IMR-90 (cell line): Measurements from ENCODE around the gene REXO5. TPM values are rescaled to one million over a fixed set of nuclear protein-coding genes. Genes with fewer than 3 reads are reported as not detected.
A peak's percentile ranks its signal among the peaks of the same experiment; 100 is the strongest.

Experiments used
- ATAC-seq: fragments of 200-7000 bp; cut with Tn5 transposase; 2 replicates; pipeline ENCODE4 v1.9.1; 2020; ENCODE audit warnings: low read depth, mild to moderate bottlenecking, moderate library complexity
- BruUV-seq: library from RNA; stranded (reverse); fragments of 400-500 nt; replicated peaks from 2 replicates; lab custom pipeline; 2021; lab: Mats Ljungman, UMichigan
- CTCF ChIA-PET: fragments of 300-600 bp; formaldehyde crosslinking; extraction: SDS; loops from one replicate; lab custom pipeline; 2021; ENCODE audit warnings: antibody characterized with exemption; lab: Yijun Ruan, JAX
- POLR2A ChIA-PET: fragments of 300-600 bp; sonication (Branson Sonifier 250); formaldehyde crosslinking; loops from one replicate; lab custom pipeline; 2022; ENCODE audit warnings: antibody characterized with exemption; ENCODE audit not compliant: unreplicated experiment; lab: Charles Lee
- DNase-seq: peaks from one replicate; pipeline ENCODE4 v3.0.0; 2013
- H2AFZ ChIP-seq: replicated peaks from 2 replicates; pipeline ENCODE3; 2013; ENCODE audit warnings: low read length, mild to moderate bottlenecking; ENCODE audit not compliant: poor library complexity
- H2AK5ac ChIP-seq: 2 replicates; pipeline ENCODE4 v1.6.1; 2013; ENCODE audit warnings: low read depth, low read length, inconsistent platforms
- H2AK9ac ChIP-seq: replicated peaks from 2 replicates; pipeline ENCODE3; 2013; ENCODE audit warnings: mild to moderate bottlenecking, low read depth, low read length, moderate library complexity; ENCODE audit not compliant: poor library complexity
- H2BK120ac ChIP-seq: 2 replicates; pipeline ENCODE4 v1.6.1; 2013; ENCODE audit warnings: low read depth, low read length, inconsistent platforms
- H2BK15ac ChIP-seq: 3 replicates; pipeline ENCODE4 v1.6.1; 2013; ENCODE audit warnings: low read depth, low read length, inconsistent platforms
- H2BK20ac ChIP-seq: 2 replicates; pipeline ENCODE4 v1.6.1; 2013; ENCODE audit warnings: low read depth, mild to moderate bottlenecking, inconsistent platforms, low read length, moderate library complexity
- H2BK5ac ChIP-seq: 2 replicates; pipeline ENCODE4 v1.6.1; 2013; ENCODE audit warnings: mild to moderate bottlenecking, low read depth, low read length, inconsistent platforms; ENCODE audit not compliant: poor library complexity, severe bottlenecking
- H3K14ac ChIP-seq: replicated peaks from 2 replicates; pipeline ENCODE4 v1.6.1; 2013; ENCODE audit warnings: low read depth, low read length, inconsistent platforms
- H3K18ac ChIP-seq: 2 replicates; pipeline ENCODE4 v1.6.1; 2013; ENCODE audit warnings: low read depth, low read length, control low read depth
- H3K23ac ChIP-seq: 2 replicates; pipeline ENCODE4 v1.6.1; 2013; ENCODE audit warnings: low read depth, low read length, inconsistent platforms
- H3K27ac ChIP-seq: 2 replicates; pipeline ENCODE4 v1.5.1; 2013; ENCODE audit warnings: mild to moderate bottlenecking, control low read depth, low read length; ENCODE audit not compliant: insufficient read depth
- H3K27me3 ChIP-seq: 2 replicates; pipeline ENCODE4 v1.6.1; 2013; ENCODE audit warnings: low read length; ENCODE audit not compliant: control insufficient read depth, insufficient read depth
- H3K36me3 ChIP-seq: 2 replicates; pipeline ENCODE4 v1.6.1; 2013; ENCODE audit warnings: low read length, mixed read lengths; ENCODE audit not compliant: control insufficient read depth, insufficient read depth
- H3K4ac ChIP-seq: 2 replicates; pipeline ENCODE4 v1.6.1; 2013; ENCODE audit warnings: low read depth, low read length, inconsistent platforms
- H3K4me1 ChIP-seq: 2 replicates; pipeline ENCODE4 v1.6.1; 2013; ENCODE audit warnings: low read length, mixed read lengths; ENCODE audit not compliant: control insufficient read depth, insufficient read depth
- H3K4me2 ChIP-seq: 2 replicates; pipeline ENCODE4 v1.6.1; 2013; ENCODE audit warnings: low read depth, mild to moderate bottlenecking, control low read depth, low read length, moderate library complexity
- H3K4me3 ChIP-seq: 2 replicates; pipeline ENCODE4 v1.5.1; 2013; ENCODE audit warnings: low read depth, mild to moderate bottlenecking, control low read depth, low read length, moderate library complexity; ENCODE audit not compliant: insufficient read depth
- H3K56ac ChIP-seq: 2 replicates; pipeline ENCODE4 v1.6.1; 2013; ENCODE audit warnings: low read length, inconsistent platforms; ENCODE audit not compliant: insufficient read depth; ENCODE audit errors: extremely low read depth
- H3K79me1 ChIP-seq, 2 experiments: 2 replicates each; pipeline ENCODE4 v1.6.1; 2013; ENCODE audit warnings: low read length in 2 of 2, inconsistent platforms in 1 of 2, low read depth in 1 of 2
- H3K9ac ChIP-seq: 2 replicates; pipeline ENCODE4 v1.6.1; 2013; ENCODE audit warnings: low read depth, low read length, control low read depth
- H3K9me1 ChIP-seq: 2 replicates; pipeline ENCODE4 v1.6.1; 2013; ENCODE audit warnings: low read length, inconsistent platforms; ENCODE audit not compliant: insufficient read depth
- H3K9me3 ChIP-seq: 2 replicates; pipeline ENCODE4 v1.6.1; 2013; ENCODE audit warnings: low read length; ENCODE audit not compliant: control insufficient read depth, insufficient read depth
- H4K20me1 ChIP-seq: 2 replicates; pipeline ENCODE4 v1.6.1; 2013; ENCODE audit warnings: low read length, inconsistent platforms; ENCODE audit not compliant: insufficient read depth
- H4K5ac ChIP-seq: 2 replicates; pipeline ENCODE4 v1.6.1; 2013; ENCODE audit warnings: mild to moderate bottlenecking, low read depth, low read length, control low read depth
- H4K8ac ChIP-seq, 2 experiments: 2 replicates each; pipeline ENCODE4 v1.6.1; 2013; ENCODE audit warnings: low read depth in 2 of 2, low read length in 2 of 2, control low read depth in 1 of 2, inconsistent platforms in 1 of 2
- H4K91ac ChIP-seq: 2 replicates; pipeline ENCODE4 v1.6.1; 2013; ENCODE audit warnings: low read depth, low read length, inconsistent platforms; ENCODE audit not compliant: insufficient read depth
- CHD1 ChIP-seq: IDR thresholded peaks from 2 replicates; pipeline ENCODE4 v1.6.1; 2012; ENCODE audit warnings: low read depth, low read length, improper control_type of control experiment
- CTCF ChIP-seq: conservative IDR thresholded peaks from 2 replicates; pipeline ENCODE4 v1.5.1; 2012; ENCODE audit warnings: mild to moderate bottlenecking, low read depth, low read length, improper control_type of control experiment
- FOS ChIP-seq: fragments of 150-350 bp; IDR thresholded peaks from 2 replicates; pipeline ENCODE4 v1.6.1; 2016; ENCODE audit warnings: low read depth, low read length
- MAFK ChIP-seq: IDR thresholded peaks from 2 replicates; pipeline ENCODE4 v1.6.1; 2012; ENCODE audit warnings: low read depth, low read length, improper control_type of control experiment
- RCOR1 ChIP-seq: IDR thresholded peaks from 2 replicates; pipeline ENCODE4 v1.6.1; 2012; ENCODE audit warnings: mild to moderate bottlenecking, low read length, improper control_type of control experiment; ENCODE audit not compliant: insufficient replicate concordance
- SMC3 ChIP-seq: fragments of 150-350 bp; IDR thresholded peaks from 2 replicates; pipeline ENCODE4 v1.6.1; 2016; ENCODE audit warnings: low read depth, mild to moderate bottlenecking, antibody characterized with exemption, low read length, moderate library complexity
- WGBS, 2 experiments: methylation state at CpG; one replicate each; pipeline versions ENCODE4 v1.1.5 to v1.1.7; 2013; ENCODE audit warnings: missing lambda C conversion rate in 2 of 2; ENCODE audit not compliant: insufficient read length in 1 of 2; ENCODE audit errors: extremely low coverage in 2 of 2; 5-methylcytosine and 5-hydroxymethylcytosine counted together
- dilution Hi-C: fragments of 300-500 bp; cut with HindIII; formaldehyde crosslinking; loops from one replicate; pipeline ENCODE4 v1.14.3; 2018; ENCODE audit warnings: low sequenced_read_pairs; ENCODE audit not compliant: unreplicated experiment
- in situ Hi-C: fragments of 300-500 bp; cut with MboI; formaldehyde crosslinking; loops from 3 replicates; pipeline ENCODE4 v1.14.3; 2019; ENCODE audit warnings: low sequenced_read_pairs, inconsistent platforms, mixed read lengths
- intact Hi-C: fragments of 100-400 bp; cut with micrococcal nuclease; formaldehyde crosslinking; loops from 2 replicates; pipeline ENCODE4 v1.10.0; 2022
- polyA plus RNA-seq, 3 experiments: library from polyadenylated mRNA; depleted of rRNA; stranded (reverse); fragments of >200 nt; gene quantifications; 2 replicates each; pipeline ENCODE4 v1.2.3, GENCODE V29; 2012; ENCODE audit warnings: low replicate concordance in 1 of 3
- total RNA-seq: library from RNA; depleted of rRNA; stranded (reverse); fragments of >200 nt; gene quantifications from 2 replicates; pipeline ENCODE4 v1.2.3, GENCODE V29; 2012

The REXO5 gene
- total and polyA plus RNA-seq, 2 of the 4 experiments (the other 2 are of a cell fraction): 3.7 to 7.0 TPM

GRCh38 chr16:20853143-20853542, 46.8 kb downstream of the REXO5 start:
- POLR2A ChIA-PET: no interaction called here
- Histone ChIP-seq H3K23ac (peak overlapping the region; percentile 6; the same call in 1 of the 2 replicates), H3K18ac (no peak overlapping the region), H3K4me3 (no peak overlapping the region), H3K9ac (no peak overlapping the region), H3K9me1 (peaks cover 10% of the 10 kb centered on the region), H2AK5ac (peak overlapping the region; percentile 22; the same call in 1 of the 2 replicates), H2BK20ac (no peak overlapping the region), H3K9me3 (no peaks in the 10 kb centered on the region), H4K91ac (peak overlapping the region; percentile 13; the same call in 1 of the 2 replicates), H2BK15ac (peak overlapping the region; percentile 25; the same call in 2 of the 3 replicates), H4K5ac (no peak overlapping the region), H3K79me1 (peaks cover 22 to 51% of the 10 kb centered on the region in 2 experiments; a peak in 3 of 4 replicates), H4K8ac (peak overlapping the region in 1 of 2 experiments; percentile 13; a peak in 1 of 4 replicates), H3K4me2 (no peak overlapping the region), H2AFZ (no peak overlapping the region), H3K27ac (peak overlapping the region; percentile 42; the same call in 1 of the 2 replicates), H3K56ac (no peak overlapping the region), H3K27me3 (no peaks in the 10 kb centered on the region), H2BK120ac (no peak overlapping the region), H2BK5ac (peak overlapping the region; percentile 55), H3K14ac (0 out of 2 replicates have a peak overlapping the region, but pooled peaks have one; percentile 8), H2AK9ac (peak overlapping the region; percentile 7), H3K4me1 (peaks cover 13% of the 10 kb centered on the region), H3K36me3 (peaks cover 18% of the 10 kb centered on the region), H3K4ac (peak overlapping the region; percentile 42), H4K20me1 (no peaks in the 10 kb centered on the region)
- dilution Hi-C loops (no loop called here), intact Hi-C loops (loop anchor here (5.0 kb wide), 1 partner anchor 94 kb away; no protein-coding TSS in a partner anchor), in situ Hi-C loops (loop anchor here (5.0 kb wide), 3 partner anchors 234 to 444 kb away; partner anchors contain the start of gene LDAF1)
- DNase-seq (no peak), ATAC-seq (no peak)
- TF ChIP-seq CTCF (no peak), SMC3 (no peak), CHD1 (no peak), RCOR1 (no peak), MAFK (no peak), FOS (no peak)
- CTCF ChIA-PET: interaction anchor here (0.8 kb wide), 1 partner anchor 21 kb away, joined by 3 read pairs; no protein-coding TSS in a partner anchor
- no TSS peak for BruUV-seq
- WGBS, 2 experiments: no CpG with 5 or more reads among the region's 5 CpGs
